Measurements from ENCODE around the gene HEXIM1. TPM values are rescaled to one million over a fixed set of nuclear protein-coding genes. Genes with fewer than 3 reads are reported as not detected.

The HEXIM1 gene
- 10 to 100 TPM; 14.0 to 27.1 (median 19.6) TPM for total RNA-seq
- long read RNA-seq, partial matches to known transcripts, result 0 of 2 reads
- long read RNA-seq, other reads (novel, unspliced or antisense), result 0 of 2 reads

DNA sequence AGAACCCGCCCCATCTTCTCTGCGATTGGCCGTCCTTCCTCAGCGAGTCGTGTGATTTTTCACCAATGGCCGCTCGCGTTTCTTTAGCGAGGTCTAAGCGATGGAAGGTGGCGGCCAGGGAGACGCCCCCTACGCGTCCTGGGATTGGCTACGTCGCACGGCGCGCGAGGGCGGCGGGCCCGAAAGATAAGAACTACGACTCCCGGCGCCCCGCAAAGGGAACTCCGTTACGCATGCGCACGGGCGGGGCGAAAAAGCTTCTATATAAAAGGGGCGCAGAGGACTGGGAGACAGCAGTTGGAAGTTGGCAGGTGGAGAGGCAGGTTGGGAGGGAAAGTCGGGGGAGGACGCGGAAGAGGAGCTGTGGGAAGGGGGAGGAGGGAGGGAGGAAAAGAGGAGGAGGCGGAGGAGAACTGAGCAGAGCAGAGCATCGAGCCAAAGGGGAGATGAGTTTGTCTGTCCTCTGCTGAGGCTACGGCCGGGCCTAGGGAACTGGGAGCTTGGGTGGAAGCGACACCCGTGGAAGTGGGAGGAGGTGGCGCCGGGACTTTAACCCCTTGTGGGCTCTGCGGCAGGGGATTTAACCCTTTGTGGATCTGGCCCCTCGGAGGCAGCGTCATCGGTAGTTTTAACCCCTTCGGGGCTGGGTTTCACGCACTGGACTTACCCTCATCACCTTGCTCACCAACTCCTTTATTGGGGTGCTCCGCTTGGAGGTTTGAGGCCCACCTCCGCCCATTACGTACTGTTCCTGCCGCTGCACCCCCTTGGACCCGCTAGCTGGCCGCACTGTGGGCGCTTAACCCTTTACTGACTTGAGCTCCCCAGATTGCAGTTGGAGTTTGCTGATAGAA is at the start of gene HEXIM1:
HEXIM1 (plus strand) TSS at position 293 of the 854 bp plus-strand sequence. CDS start 716 bp downstream, outside the sequence.
- ATAC-seq (peak; percentile 69 to 80 (median 74)), DNase-seq (peak; percentile 99 to 100 (median 99))
- WGBS (ENCODE audit: insufficient coverage, low coverage, low lambda C conversion rate, missing lambda C conversion rate), result under 1% methylated on average over 51 of the region's 58 CpGs
- Histone ChIP-seq H3K27ac (peak within 1 kb of the TSS; percentile 96 to 99 (median 98)), H3K9me3 (no peaks in the 10 kb centered on the region), H3K4me1 (peaks cover 0 to 28% (median 8%) of the 10 kb centered on the region in 4 donors), H3K27me3 (no peaks in the 10 kb centered on the region), H3K4me3 (peak within 1 kb of the TSS; percentile 62 to 94 (median 78)), H3K36me3 (no peaks in the 10 kb centered on the region)
- intact Hi-C loops (cut with DNase I), result no loop called here
- TF ChIP-seq POLR2A (IDR thresholded peaks at IDR 0.05), result peak; percentile 99
- no peak for TF ChIP-seq CTCF (IDR thresholded peaks at IDR 0.05)

DNA sequence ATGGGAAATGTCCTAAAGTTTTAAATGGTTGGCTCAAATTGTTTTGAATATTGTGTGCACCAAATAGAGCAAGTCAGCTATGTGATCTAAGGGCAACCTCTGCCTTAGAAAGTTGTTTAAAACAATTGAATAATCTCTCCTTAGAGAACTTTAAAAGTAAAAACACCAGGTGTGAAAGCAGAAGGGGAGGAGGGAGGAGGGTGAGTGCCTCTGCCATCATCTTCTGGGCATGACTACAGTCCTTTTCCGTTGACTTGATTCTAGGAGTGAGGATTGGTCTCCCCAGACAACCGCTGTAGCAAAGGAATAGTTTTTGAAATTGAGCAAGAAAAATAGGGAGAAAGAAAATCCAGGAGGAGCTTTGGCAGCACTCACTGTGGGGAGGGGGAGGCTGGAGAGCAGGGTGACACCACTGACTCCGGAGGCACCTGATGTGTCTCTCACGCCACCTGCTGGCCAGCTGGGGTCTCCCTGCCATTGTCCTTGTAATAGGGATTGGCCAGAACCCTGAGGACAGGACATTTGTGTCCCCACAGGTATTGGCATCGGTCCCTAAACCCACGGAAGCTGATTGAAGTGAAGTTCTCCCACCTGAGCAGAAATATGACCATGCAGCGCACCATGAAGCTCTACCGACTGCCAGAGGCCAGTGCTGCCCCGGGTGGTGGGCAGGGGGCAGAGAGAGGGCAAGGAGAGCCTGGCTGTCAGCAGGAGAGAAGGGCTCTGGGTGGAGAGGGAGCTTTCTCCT is 49.2 kb upstream of the HEXIM1 start:
- no peak for TF ChIP-seq POLR2A (IDR thresholded peaks at IDR 0.05)
- peak; percentile 90 to 95 (median 92) for TF ChIP-seq CTCF (IDR thresholded peaks at IDR 0.05)
- Histone ChIP-seq H3K4me3 (no peak overlapping the region), H3K4me1 (peaks cover 0 to 2% (median under 1%) of the 10 kb centered on the region in 4 donors), H3K27me3 (no peaks in the 10 kb centered on the region), H3K9me3 (no peaks in the 10 kb centered on the region), H3K27ac (no peak overlapping the region), H3K36me3 (peaks cover 0 to 95% (median 43%) of the 10 kb centered on the region in 4 donors)
- 16% methylated on average over 6 of the region's 9 CpGs for WGBS (ENCODE audit: insufficient coverage, low coverage, low lambda C conversion rate, missing lambda C conversion rate)
- DNase-seq (peak; percentile 87 to 91 (median 89)), ATAC-seq (peak; percentile 96 to 98 (median 97))
- intact Hi-C loops (cut with DNase I), result no loop called here

DNA sequence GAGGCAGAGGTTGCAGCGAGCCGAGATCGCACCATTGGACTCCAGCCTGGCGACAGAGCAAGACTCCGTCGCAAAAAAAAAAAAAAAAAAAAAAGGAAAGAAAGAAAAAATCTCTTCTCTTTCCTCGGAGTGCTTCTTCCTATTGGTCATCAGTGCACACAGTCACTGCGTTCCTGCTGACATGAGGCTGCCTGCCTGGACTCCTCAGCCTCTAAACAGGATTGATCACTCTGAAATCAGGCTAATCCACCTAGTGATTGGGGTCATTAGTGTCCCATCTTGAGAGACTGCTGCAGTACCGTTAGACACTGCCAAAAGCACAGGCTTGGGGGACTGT is 46.8 kb upstream of the HEXIM1 start:
- H3K27ac ChIP-seq, result no peak overlapping the region
- WGBS (ENCODE audit: insufficient coverage, low coverage, low lambda C conversion rate, missing lambda C conversion rate), result no CpG with 5 or more reads among the region's 9 CpGs
- no peak for ATAC-seq
- no peaks in the 10 kb centered on the region for H3K9me3 ChIP-seq
- no peak for DNase-seq
- TF ChIP-seq CTCF (IDR thresholded peaks at IDR 0.05), result no peak
- no peak for TF ChIP-seq POLR2A (IDR thresholded peaks at IDR 0.05)
- H3K27me3 ChIP-seq, result no peaks in the 10 kb centered on the region
- H3K36me3 ChIP-seq, result peaks cover 0 to 95% (median 54%) of the 10 kb centered on the region in 4 donors
- intact Hi-C loops (cut with DNase I), result loop anchor here (5.0 to 10.0 kb wide), 2 partner anchors 67 to 69 kb away; no protein-coding TSS in a partner anchor
- H3K4me1 ChIP-seq, result no peaks in the 10 kb centered on the region
- no peak overlapping the region for H3K4me3 ChIP-seq

GRCh38 chr17:45101883-45102811 is 46.1 kb upstream of the HEXIM1 start:
- intact Hi-C loops (cut with DNase I), result loop anchor here (5.0 to 10.0 kb wide), 2 partner anchors 67 to 70 kb away; no protein-coding TSS in a partner anchor
- ATAC-seq (no peak), DNase-seq (no peak)
- WGBS (ENCODE audit: insufficient coverage, low coverage, low lambda C conversion rate, missing lambda C conversion rate), result 78% methylated on average over 7 of the region's 12 CpGs
- H3K27ac ChIP-seq, result no peak overlapping the region
- no peaks in the 10 kb centered on the region for H3K9me3 ChIP-seq
- TF ChIP-seq CTCF (IDR thresholded peaks at IDR 0.05) (no peak), POLR2A (IDR thresholded peaks at IDR 0.05) (no peak)
- no peak overlapping the region for H3K4me3 ChIP-seq
- H3K36me3 ChIP-seq, result peaks cover 0 to 95% (median 53%) of the 10 kb centered on the region in 4 donors
- no peaks in the 10 kb centered on the region for H3K27me3 ChIP-seq
- H3K4me1 ChIP-seq, result no peaks in the 10 kb centered on the region
